ENCODE data around the gene DCLK1. TPM values are rescaled to one million over a fixed set of nuclear protein-coding genes. Genes with fewer than 3 reads are reported as not detected.
A peak's percentile ranks its signal among the peaks of the same experiment; 100 is the strongest.

Gene DCLK1
- total and polyA plus RNA-seq, 7 donors: 0.98 to 15.1 (median 3.9) TPM

GRCh38 chr13:36046672-36047071 is 84.5 kb downstream of the DCLK1 start:
- no peaks in the 10 kb centered on the region for H3K4me1 ChIP-seq
- WGBS, 3 donors: 60 to 71% (median 61%) methylated on average over 3 of the region's 3 CpGs
- no peak overlapping the region for H3K27ac ChIP-seq
- H3K36me3 ChIP-seq (ENCODE audit: insufficient read depth in 1 of 2, low read depth in 1 of 2): no peaks in the 10 kb centered on the region
- no peak for TF ChIP-seq CTCF (IDR thresholded peaks at IDR 0.05)
- DNase-seq (no peak), ATAC-seq (no peak)
- H3K4me3 ChIP-seq: no peak overlapping the region
- no peaks in the 10 kb centered on the region for H3K9me3 ChIP-seq
- intact Hi-C loops (cut with DNase I): no loop called here
- H3K27me3 ChIP-seq (ENCODE audit: insufficient read depth in 3 of 3, low read length in 2 of 3): no peaks in the 10 kb centered on the region

- peaks cover 0 to 2% (median 0%) of the 10 kb centered on the region in 3 donors for H3K27me3 ChIP-seq (ENCODE audit: insufficient read depth in 3 of 3, low read length in 2 of 3)
- no peak for TF ChIP-seq CTCF (IDR thresholded peaks at IDR 0.05)
- DNase-seq (no peak), ATAC-seq (peak; percentile 48 to 81 (median 76))
- intact Hi-C loops (cut with DNase I): no loop called here
- no peaks in the 10 kb centered on the region for H3K4me1 ChIP-seq
- no peaks in the 10 kb centered on the region for H3K36me3 ChIP-seq (ENCODE audit: insufficient read depth in 1 of 2, low read depth in 1 of 2)
- no peaks in the 10 kb centered on the region for H3K9me3 ChIP-seq
- no peak overlapping the region for H3K27ac ChIP-seq
- no peak overlapping the region for H3K4me3 ChIP-seq
- WGBS, 3 donors: 42 to 70% (median 44%) methylated on average over 4 of the region's 4 CpGs
Measured at GRCh38 chr13:36038785-36039555, 92.2 kb downstream of the DCLK1 start.

DNA sequence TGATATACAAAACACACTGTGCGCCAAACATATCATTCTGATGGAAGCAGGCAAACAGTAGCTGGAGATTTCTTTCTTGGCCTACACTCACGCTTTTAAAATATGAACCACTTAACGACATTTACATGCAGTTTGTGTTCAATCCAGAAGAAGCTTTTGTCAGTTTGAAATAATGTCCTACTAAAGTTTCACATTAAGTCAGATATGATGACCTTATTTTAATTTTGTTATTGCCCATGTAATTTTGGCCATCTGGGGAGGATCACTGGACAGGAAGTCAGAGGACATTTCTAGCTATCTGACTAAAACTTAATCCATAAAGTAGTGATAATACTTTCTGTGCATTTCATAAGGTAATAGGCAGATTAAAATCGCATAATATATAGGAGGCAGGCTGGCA is 98.1 kb downstream of the DCLK1 start:
- no peak for TF ChIP-seq CTCF (IDR thresholded peaks at IDR 0.05)
- Histone ChIP-seq H3K27ac (no peak overlapping the region), H3K36me3 (ENCODE audit: insufficient read depth in 1 of 2, low read depth in 1 of 2) (no peaks in the 10 kb centered on the region), H3K9me3 (no peaks in the 10 kb centered on the region), H3K4me1 (no peaks in the 10 kb centered on the region), H3K4me3 (no peak overlapping the region), H3K27me3 (ENCODE audit: insufficient read depth in 3 of 3, low read length in 2 of 3) (peaks cover 0 to 2% (median 0%) of the 10 kb centered on the region in 3 donors)
- ATAC-seq (no peak), DNase-seq (no peak)
- intact Hi-C loops (cut with DNase I): no loop called here
- 68 to 76% (median 70%) methylated on average over 4 of the region's 4 CpGs for WGBS, 3 donors

GRCh38 chr13:36031490-36031889 is 99.7 kb downstream of the DCLK1 start:
- no peak for TF ChIP-seq CTCF (IDR thresholded peaks at IDR 0.05)
- intact Hi-C loops (cut with DNase I): no loop called here
- no peak overlapping the region for H3K27ac ChIP-seq
- H3K9me3 ChIP-seq: no peaks in the 10 kb centered on the region
- no peak for DNase-seq
- WGBS, 3 donors: 61 to 74% (median 69%) methylated on average over 8 of the region's 8 CpGs
- ATAC-seq: no peak
- no peak overlapping the region for H3K4me3 ChIP-seq
- H3K4me1 ChIP-seq: no peaks in the 10 kb centered on the region
- peaks cover 0 to 2% (median 0%) of the 10 kb centered on the region in 3 donors for H3K27me3 ChIP-seq (ENCODE audit: insufficient read depth in 3 of 3, low read length in 2 of 3)
- H3K36me3 ChIP-seq (ENCODE audit: insufficient read depth in 1 of 2, low read depth in 1 of 2): no peaks in the 10 kb centered on the region
